Measurements from ENCODE around the gene DCST1.

Gene DCST1

DNA sequence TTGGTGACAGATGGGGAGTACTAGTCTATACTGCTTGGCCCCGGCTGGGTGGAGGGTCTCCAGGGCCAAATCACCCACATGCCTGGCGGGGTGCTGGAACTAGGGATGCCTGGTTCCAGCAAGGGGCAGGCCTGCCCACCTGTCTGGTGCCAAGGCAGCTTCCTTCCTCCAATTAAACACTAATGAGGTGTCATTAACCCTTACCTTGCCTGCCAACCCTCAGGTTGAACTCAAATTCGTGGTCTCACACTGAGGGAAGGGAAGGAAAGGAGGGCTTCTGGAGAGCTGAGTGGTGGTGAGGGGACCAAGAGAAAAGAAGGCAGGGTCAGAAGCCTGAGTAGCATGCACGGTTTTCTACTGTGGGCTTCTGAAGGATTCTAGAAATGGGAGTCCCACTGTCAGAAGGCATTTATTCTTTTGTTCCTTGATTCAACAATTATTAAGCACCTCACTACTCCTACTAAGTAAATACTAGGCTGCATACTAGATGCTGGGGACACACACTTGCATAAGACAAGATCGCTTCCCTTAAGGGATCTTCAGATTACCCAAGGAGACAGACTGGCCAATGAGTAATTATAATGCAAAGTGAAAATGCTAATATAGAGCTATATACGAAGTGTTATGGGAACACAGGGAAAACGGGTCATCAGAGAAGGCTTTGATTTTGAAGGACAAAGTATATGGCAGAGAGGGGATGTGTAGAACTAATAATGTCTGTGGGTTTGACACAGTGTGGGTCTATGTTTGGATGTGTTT is 39.1 kb downstream of the DCST1 start:
- Histone ChIP-seq H3K27me3 (ENCODE audit: control insufficient read depth in 1 of 2, insufficient read depth in 2 of 2, low read length in 2 of 2) (no peaks in the 10 kb centered on the region), H3K27ac (ENCODE audit: low read depth, low read length) (no peak overlapping the region)

GRCh38 chr1:155073377-155074242 is 40.0 kb downstream of the DCST1 start:
- Histone ChIP-seq H3K4me3 (ENCODE audit: low read depth in 1 of 2, low read length in 2 of 2) (no peak overlapping the region), H3K27me3 (ENCODE audit: control insufficient read depth in 1 of 2, insufficient read depth in 2 of 2, low read length in 2 of 2) (no peaks in the 10 kb centered on the region), H3K9ac (ENCODE audit: low read depth in 1 of 2, low read length in 2 of 2) (no peak overlapping the region), H3K27ac (ENCODE audit: low read depth, low read length) (no peak overlapping the region), H3K36me3 (ENCODE audit: control insufficient read depth in 1 of 2, insufficient read depth in 2 of 2, low read length in 2 of 2) (peaks cover 0 to 1% of the 10 kb centered on the region in 2 donors), H3K4me1 (ENCODE audit: control insufficient read depth in 1 of 2, insufficient read depth in 2 of 2, low read length in 2 of 2) (peaks cover 15 to 19% of the 10 kb centered on the region in 2 donors), H3K9me3 (ENCODE audit: control insufficient read depth in 1 of 2, low read length in 2 of 2) (no peaks in the 10 kb centered on the region)

More for the DNA sequence above, 39.1 kb downstream of the DCST1 start:
- Histone ChIP-seq H3K36me3 (ENCODE audit: control insufficient read depth in 1 of 2, insufficient read depth in 2 of 2, low read length in 2 of 2) (peaks cover 0 to 7% of the 10 kb centered on the region in 2 donors), H3K4me3 (ENCODE audit: low read depth in 1 of 2, low read length in 2 of 2) (no peak overlapping the region), H3K4me1 (ENCODE audit: control insufficient read depth in 1 of 2, insufficient read depth in 2 of 2, low read length in 2 of 2) (peaks cover 12 to 14% of the 10 kb centered on the region in 2 donors), H3K9me3 (ENCODE audit: control insufficient read depth in 1 of 2, low read length in 2 of 2) (no peaks in the 10 kb centered on the region), H3K9ac (ENCODE audit: low read depth in 1 of 2, low read length in 2 of 2) (no peak overlapping the region)

- Histone ChIP-seq H3K27me3 (ENCODE audit: control insufficient read depth in 1 of 2, insufficient read depth in 2 of 2, low read length in 2 of 2) (peaks cover 15 to 16% of the 10 kb centered on the region in 2 donors), H3K9me3 (ENCODE audit: control insufficient read depth in 1 of 2, low read length in 2 of 2) (no peaks in the 10 kb centered on the region), H3K9ac (ENCODE audit: low read depth in 1 of 2, low read length in 2 of 2) (no peak overlapping the region), H3K4me3 (ENCODE audit: low read depth in 1 of 2, low read length in 2 of 2) (no peak overlapping the region), H3K36me3 (ENCODE audit: control insufficient read depth in 1 of 2, insufficient read depth in 2 of 2, low read length in 2 of 2) (no peaks in the 10 kb centered on the region), H3K4me1 (ENCODE audit: control insufficient read depth in 1 of 2, insufficient read depth in 2 of 2, low read length in 2 of 2) (peaks cover 22 to 27% of the 10 kb centered on the region in 2 donors), H3K27ac (ENCODE audit: low read depth, low read length) (no peak overlapping the region)
These were observed 41.9 kb downstream of the DCST1 start for GRCh38 chr1:155075535-155075934.

- Histone ChIP-seq H3K36me3 (ENCODE audit: control insufficient read depth in 1 of 2, insufficient read depth in 2 of 2, low read length in 2 of 2) (no peaks in the 10 kb centered on the region), H3K9me3 (ENCODE audit: control insufficient read depth in 1 of 2, low read length in 2 of 2) (no peaks in the 10 kb centered on the region), H3K27me3 (ENCODE audit: control insufficient read depth in 1 of 2, insufficient read depth in 2 of 2, low read length in 2 of 2) (peaks cover 22 to 24% of the 10 kb centered on the region in 2 donors), H3K4me3 (ENCODE audit: low read depth in 1 of 2, low read length in 2 of 2) (no peak overlapping the region), H3K27ac (ENCODE audit: low read depth, low read length) (no peak overlapping the region), H3K4me1 (ENCODE audit: control insufficient read depth in 1 of 2, insufficient read depth in 2 of 2, low read length in 2 of 2) (peaks cover 24 to 28% of the 10 kb centered on the region in 2 donors), H3K9ac (ENCODE audit: low read depth in 1 of 2, low read length in 2 of 2) (no peak overlapping the region)
These were observed 42.7 kb downstream of the DCST1 start for GRCh38 chr1:155076371-155076770.

DNA sequence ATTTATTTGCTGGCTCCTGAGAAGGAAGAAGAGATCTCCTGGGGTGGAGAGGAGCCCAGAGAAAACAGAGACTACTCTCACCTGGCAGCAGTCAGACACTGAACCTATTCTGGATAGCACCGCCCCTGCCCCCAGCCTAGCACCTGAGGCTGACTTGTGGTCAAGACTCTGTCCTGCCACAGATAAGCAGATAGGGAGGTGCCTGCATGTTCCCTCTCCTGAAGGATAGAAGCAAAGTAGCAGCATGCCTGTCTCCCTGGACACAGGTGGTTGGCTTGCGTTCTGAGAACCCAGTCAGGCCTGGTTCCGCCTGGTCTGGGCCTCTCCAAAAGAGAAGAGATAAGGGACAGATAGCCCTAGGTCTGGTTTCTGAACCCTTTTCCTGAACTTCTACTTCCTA is 43.7 kb downstream of the DCST1 start:
- Histone ChIP-seq H3K9ac (ENCODE audit: low read depth in 1 of 2, low read length in 2 of 2) (no peak overlapping the region), H3K36me3 (ENCODE audit: control insufficient read depth in 1 of 2, insufficient read depth in 2 of 2, low read length in 2 of 2) (no peaks in the 10 kb centered on the region), H3K4me3 (ENCODE audit: low read depth in 1 of 2, low read length in 2 of 2) (no peak overlapping the region), H3K27ac (ENCODE audit: low read depth, low read length) (no peak overlapping the region), H3K27me3 (ENCODE audit: control insufficient read depth in 1 of 2, insufficient read depth in 2 of 2, low read length in 2 of 2) (peaks cover 31% of the 10 kb centered on the region in 2 donors), H3K4me1 (ENCODE audit: control insufficient read depth in 1 of 2, insufficient read depth in 2 of 2, low read length in 2 of 2) (peaks cover 29 to 33% of the 10 kb centered on the region in 2 donors), H3K9me3 (ENCODE audit: control insufficient read depth in 1 of 2, low read length in 2 of 2) (no peaks in the 10 kb centered on the region)

- peaks cover 35 to 39% of the 10 kb centered on the region in 2 donors for H3K4me1 ChIP-seq (ENCODE audit: control insufficient read depth in 1 of 2, insufficient read depth in 2 of 2, low read length in 2 of 2)
- H3K9ac ChIP-seq (ENCODE audit: low read depth in 1 of 2, low read length in 2 of 2) = no peak overlapping the region
- peak overlapping the region in 1 of 2 donors; percentile 32 for H3K4me3 ChIP-seq (ENCODE audit: low read depth in 1 of 2, low read length in 2 of 2)
- no peaks in the 10 kb centered on the region for H3K36me3 ChIP-seq (ENCODE audit: control insufficient read depth in 1 of 2, insufficient read depth in 2 of 2, low read length in 2 of 2)
- H3K27ac ChIP-seq (ENCODE audit: low read depth, low read length) = no peak overlapping the region
- no peaks in the 10 kb centered on the region for H3K9me3 ChIP-seq (ENCODE audit: control insufficient read depth in 1 of 2, low read length in 2 of 2)
- peaks cover 36% of the 10 kb centered on the region in 2 donors for H3K27me3 ChIP-seq (ENCODE audit: control insufficient read depth in 1 of 2, insufficient read depth in 2 of 2, low read length in 2 of 2)
These were observed 44.3 kb downstream of the DCST1 start for GRCh38 chr1:155077758-155078445.

GRCh38 chr1:155078469-155079209 is 45.0 kb downstream of the DCST1 start, which contains the start of gene EFNA3:
TSS of gene EFNA3 (plus strand) at chr1:155078837. CDS start at chr1:155078942, 105 bp downstream.
- peak within 1 kb of the TSS; percentile 32 to 44 for H3K4me3 ChIP-seq (ENCODE audit: low read depth in 1 of 2, low read length in 2 of 2)
- H3K27ac ChIP-seq (ENCODE audit: low read depth, low read length) = no peak within 1 kb of the TSS
- no peaks in the 10 kb centered on the region for H3K9me3 ChIP-seq (ENCODE audit: control insufficient read depth in 1 of 2, low read length in 2 of 2)
- peaks cover 41 to 44% of the 10 kb centered on the region in 2 donors for H3K27me3 ChIP-seq (ENCODE audit: control insufficient read depth in 1 of 2, insufficient read depth in 2 of 2, low read length in 2 of 2)
- H3K4me1 ChIP-seq (ENCODE audit: control insufficient read depth in 1 of 2, insufficient read depth in 2 of 2, low read length in 2 of 2) = peaks cover 42 to 46% of the 10 kb centered on the region in 2 donors
- peak within 1 kb of the TSS in 1 of 2 donors; percentile 0 for H3K9ac ChIP-seq (ENCODE audit: low read depth in 1 of 2, low read length in 2 of 2)
- no peaks in the 10 kb centered on the region for H3K36me3 ChIP-seq (ENCODE audit: control insufficient read depth in 1 of 2, insufficient read depth in 2 of 2, low read length in 2 of 2)

GRCh38 chr1:155079210-155079486 is 45.5 kb downstream of the DCST1 start:
- Histone ChIP-seq H3K27me3 (ENCODE audit: control insufficient read depth in 1 of 2, insufficient read depth in 2 of 2, low read length in 2 of 2) (peaks cover 41 to 49% of the 10 kb centered on the region in 2 donors), H3K4me3 (ENCODE audit: low read depth in 1 of 2, low read length in 2 of 2) (peak overlapping the region; percentile 22 to 44), H3K36me3 (ENCODE audit: control insufficient read depth in 1 of 2, insufficient read depth in 2 of 2, low read length in 2 of 2) (no peaks in the 10 kb centered on the region), H3K4me1 (ENCODE audit: control insufficient read depth in 1 of 2, insufficient read depth in 2 of 2, low read length in 2 of 2) (peaks cover 47 to 51% of the 10 kb centered on the region in 2 donors), H3K9me3 (ENCODE audit: control insufficient read depth in 1 of 2, low read length in 2 of 2) (no peaks in the 10 kb centered on the region), H3K9ac (ENCODE audit: low read depth in 1 of 2, low read length in 2 of 2) (peak overlapping the region in 1 of 2 donors; percentile 0), H3K27ac (ENCODE audit: low read depth, low read length) (no peak overlapping the region)

DNA sequence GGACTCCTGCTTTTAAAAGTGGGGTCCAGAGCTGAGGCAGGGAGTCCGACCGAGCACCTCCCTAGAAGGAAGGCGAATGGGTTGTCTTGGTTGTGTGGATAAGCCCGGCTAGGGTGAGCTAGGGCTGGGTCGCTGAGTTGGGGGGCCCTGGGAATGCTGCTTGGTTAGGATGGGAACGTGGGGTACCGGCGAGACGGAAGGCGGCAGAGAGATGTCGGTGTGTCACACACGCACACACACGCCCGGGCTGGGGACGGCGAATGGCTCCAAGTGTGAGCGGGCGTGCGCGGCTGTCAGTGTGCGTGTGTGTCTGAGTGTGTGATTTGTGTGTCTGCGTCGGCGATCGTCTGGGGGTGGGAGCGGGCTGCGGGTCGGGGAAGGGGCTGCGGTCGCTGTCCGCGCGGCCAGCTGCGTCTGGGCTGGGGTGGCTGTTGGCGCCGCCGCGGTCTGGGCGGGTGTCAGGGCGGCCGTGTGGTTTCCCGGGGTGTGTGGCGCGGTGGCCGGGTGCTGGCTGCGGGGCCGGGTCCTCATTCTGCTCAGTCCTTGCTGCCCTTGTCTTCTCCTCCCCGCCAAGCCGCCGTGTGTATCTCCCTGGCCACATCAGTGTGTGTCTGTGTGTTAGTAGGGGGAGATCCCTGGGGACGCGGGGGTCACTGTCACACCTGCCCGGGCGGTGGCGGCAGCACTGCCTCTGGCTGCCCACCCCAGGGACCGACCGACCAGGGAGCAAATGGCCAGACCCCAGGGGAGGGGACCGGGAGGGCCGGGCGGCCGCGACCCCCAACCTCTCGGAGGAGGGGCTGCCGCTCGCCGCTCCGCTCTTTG is 46.1 kb downstream of the DCST1 start:
- Histone ChIP-seq H3K27ac (ENCODE audit: low read depth, low read length) (no peak overlapping the region), H3K36me3 (ENCODE audit: control insufficient read depth in 1 of 2, insufficient read depth in 2 of 2, low read length in 2 of 2) (no peaks in the 10 kb centered on the region), H3K27me3 (ENCODE audit: control insufficient read depth in 1 of 2, insufficient read depth in 2 of 2, low read length in 2 of 2) (peaks cover 41 to 50% of the 10 kb centered on the region in 2 donors), H3K9me3 (ENCODE audit: control insufficient read depth in 1 of 2, low read length in 2 of 2) (no peaks in the 10 kb centered on the region), H3K4me1 (ENCODE audit: control insufficient read depth in 1 of 2, insufficient read depth in 2 of 2, low read length in 2 of 2) (peaks cover 53 to 56% of the 10 kb centered on the region in 2 donors), H3K4me3 (ENCODE audit: low read depth in 1 of 2, low read length in 2 of 2) (peak overlapping the region; percentile 22 to 44), H3K9ac (ENCODE audit: low read depth in 1 of 2, low read length in 2 of 2) (peak overlapping the region in 1 of 2 donors; percentile 0)
